Astrocyte (in vitro differentiated cells and primary cell): ENCODE measurements around the gene MEGF8.

ENCODE experiments used
- EZH2 ChIP-seq: IDR thresholded peaks from 2 replicates; pipeline ENCODE4 v1.6.1; 2012; ENCODE audit warnings: mild to moderate bottlenecking, low read length, inconsistent platforms; ENCODE audit not compliant: insufficient read depth
- TF ChIP-seq, protein P1 (sequence below): IDR thresholded peaks from 2 replicates; pipeline ENCODE4 v1.5.1; 2011; ENCODE audit warnings: low read depth, mild to moderate bottlenecking, inconsistent platforms, low read length, moderate library complexity; ENCODE audit not compliant: insufficient read depth

- TF ChIP-seq, protein P1, sequence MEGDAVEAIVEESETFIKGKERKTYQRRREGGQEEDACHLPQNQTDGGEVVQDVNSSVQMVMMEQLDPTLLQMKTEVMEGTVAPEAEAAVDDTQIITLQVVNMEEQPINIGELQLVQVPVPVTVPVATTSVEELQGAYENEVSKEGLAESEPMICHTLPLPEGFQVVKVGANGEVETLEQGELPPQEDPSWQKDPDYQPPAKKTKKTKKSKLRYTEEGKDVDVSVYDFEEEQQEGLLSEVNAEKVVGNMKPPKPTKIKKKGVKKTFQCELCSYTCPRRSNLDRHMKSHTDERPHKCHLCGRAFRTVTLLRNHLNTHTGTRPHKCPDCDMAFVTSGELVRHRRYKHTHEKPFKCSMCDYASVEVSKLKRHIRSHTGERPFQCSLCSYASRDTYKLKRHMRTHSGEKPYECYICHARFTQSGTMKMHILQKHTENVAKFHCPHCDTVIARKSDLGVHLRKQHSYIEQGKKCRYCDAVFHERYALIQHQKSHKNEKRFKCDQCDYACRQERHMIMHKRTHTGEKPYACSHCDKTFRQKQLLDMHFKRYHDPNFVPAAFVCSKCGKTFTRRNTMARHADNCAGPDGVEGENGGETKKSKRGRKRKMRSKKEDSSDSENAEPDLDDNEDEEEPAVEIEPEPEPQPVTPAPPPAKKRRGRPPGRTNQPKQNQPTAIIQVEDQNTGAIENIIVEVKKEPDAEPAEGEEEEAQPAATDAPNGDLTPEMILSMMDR: no peak
- no peak for TF ChIP-seq EZH2
Measured at GRCh38 chr19:42292042-42292960, 33.1 kb upstream of the MEGF8 start.
